Measurements from ENCODE around the gene CCNL1. TPM values are rescaled to one million over a fixed set of nuclear protein-coding genes. Genes with fewer than 3 reads are reported as not detected.

Gene CCNL1
- total RNA-seq, 1 donor: 194 TPM

DNA sequence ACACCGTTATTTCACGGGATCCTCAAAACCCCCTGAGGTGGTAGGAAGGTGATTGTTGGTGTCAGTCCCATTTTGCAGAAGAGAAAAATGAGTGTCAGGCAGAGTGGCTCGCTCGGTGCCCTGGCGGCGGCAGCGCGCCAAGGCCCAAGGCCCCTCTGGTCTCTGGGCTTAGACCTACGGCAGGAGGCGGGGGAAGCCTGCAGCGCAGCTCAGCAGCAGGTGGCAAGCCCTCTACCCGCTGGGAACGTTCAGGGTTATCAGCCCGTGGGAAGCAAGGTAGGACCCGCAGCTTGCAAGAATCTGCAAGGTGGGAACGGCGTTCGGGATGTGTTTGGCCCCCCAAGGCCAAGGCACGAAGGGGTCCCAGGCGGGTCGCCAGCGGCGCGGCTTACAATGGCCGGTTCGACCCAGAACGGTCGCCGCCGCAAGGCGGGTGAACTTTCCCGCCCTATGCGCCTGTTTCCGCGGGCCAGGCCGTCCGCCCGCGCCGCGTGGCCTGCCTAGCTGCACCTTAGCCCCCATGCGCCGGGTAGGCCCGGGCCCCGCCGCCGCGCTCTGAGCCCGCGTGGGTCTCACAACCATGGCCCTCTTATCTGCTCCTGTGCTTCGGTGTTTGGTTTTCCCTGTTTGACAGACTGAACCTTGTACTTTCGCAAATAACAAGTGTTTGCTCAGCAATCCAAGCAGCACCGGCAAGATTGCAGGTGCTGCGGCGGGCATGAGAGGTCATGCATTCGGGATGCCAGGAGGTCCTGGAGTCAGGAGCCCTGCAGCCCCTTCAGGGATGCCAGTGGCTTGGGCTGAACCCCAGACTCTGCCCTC is 39.7 kb downstream of the CCNL1 start:
- no peak for DNase-seq (ENCODE audit: insufficient read length, low spot score, missing footprints)
- Histone ChIP-seq H3K27me3 (ENCODE audit: insufficient read depth, low read length) (no peaks in the 10 kb centered on the region), H3K4me1 (ENCODE audit: insufficient read depth, low read length) (peaks cover 9% of the 10 kb centered on the region), H3K79me2 (ENCODE audit: insufficient read depth, low read length) (no peaks in the 10 kb centered on the region), H2AFZ (ENCODE audit: low read length) (no peak overlapping the region), H4K20me1 (ENCODE audit: insufficient read depth, low read length) (no peaks in the 10 kb centered on the region), H3K4me3 (ENCODE audit: insufficient read depth, low read length) (no peak overlapping the region), H3K27ac (ENCODE audit: low read depth, low read length) (no peak overlapping the region), H3K9me3 (ENCODE audit: low read depth, low read length) (no peaks in the 10 kb centered on the region), H3K36me3 (ENCODE audit: insufficient read depth, low read length) (no peaks in the 10 kb centered on the region), H3K4me2 (ENCODE audit: insufficient read depth, low read length) (no peak overlapping the region)
- no peak for TF ChIP-seq CTCF (IDR thresholded peaks at IDR 0.05; ENCODE audit: extremely low read depth, low read depth, low read length)

- Histone ChIP-seq H3K4me2 (ENCODE audit: insufficient read depth, low read length) (no peak overlapping the region), H3K4me3 (ENCODE audit: insufficient read depth, low read length) (no peak overlapping the region), H3K79me2 (ENCODE audit: insufficient read depth, low read length) (no peaks in the 10 kb centered on the region), H3K27ac (ENCODE audit: low read depth, low read length) (no peak overlapping the region), H4K20me1 (ENCODE audit: insufficient read depth, low read length) (no peaks in the 10 kb centered on the region), H3K4me1 (ENCODE audit: insufficient read depth, low read length) (peaks cover 6% of the 10 kb centered on the region), H3K27me3 (ENCODE audit: insufficient read depth, low read length) (no peaks in the 10 kb centered on the region), H2AFZ (ENCODE audit: low read length) (no peak overlapping the region), H3K9me3 (ENCODE audit: low read depth, low read length) (no peaks in the 10 kb centered on the region), H3K36me3 (ENCODE audit: insufficient read depth, low read length) (no peaks in the 10 kb centered on the region)
- DNase-seq (ENCODE audit: insufficient read length, low spot score, missing footprints): no peak
- no peak for TF ChIP-seq CTCF (IDR thresholded peaks at IDR 0.05; ENCODE audit: extremely low read depth, low read depth, low read length)
These were observed 40.5 kb downstream of the CCNL1 start for GRCh38 chr3:157119369-157119951.

- Histone ChIP-seq H3K9me3 (ENCODE audit: low read depth, low read length) (no peaks in the 10 kb centered on the region), H3K4me3 (ENCODE audit: insufficient read depth, low read length) (no peak overlapping the region), H3K4me1 (ENCODE audit: insufficient read depth, low read length) (peaks cover 6% of the 10 kb centered on the region), H3K27ac (ENCODE audit: low read depth, low read length) (no peak overlapping the region), H4K20me1 (ENCODE audit: insufficient read depth, low read length) (no peaks in the 10 kb centered on the region), H3K27me3 (ENCODE audit: insufficient read depth, low read length) (no peaks in the 10 kb centered on the region), H3K4me2 (ENCODE audit: insufficient read depth, low read length) (no peak overlapping the region), H3K36me3 (ENCODE audit: insufficient read depth, low read length) (no peaks in the 10 kb centered on the region), H3K79me2 (ENCODE audit: insufficient read depth, low read length) (no peaks in the 10 kb centered on the region), H2AFZ (ENCODE audit: low read length) (no peak overlapping the region)
- TF ChIP-seq CTCF (IDR thresholded peaks at IDR 0.05; ENCODE audit: extremely low read depth, low read depth, low read length): no peak
- DNase-seq (ENCODE audit: insufficient read length, low spot score, missing footprints): no peak
These were observed 41.9 kb downstream of the CCNL1 start for GRCh38 chr3:157117875-157118654.

DNA sequence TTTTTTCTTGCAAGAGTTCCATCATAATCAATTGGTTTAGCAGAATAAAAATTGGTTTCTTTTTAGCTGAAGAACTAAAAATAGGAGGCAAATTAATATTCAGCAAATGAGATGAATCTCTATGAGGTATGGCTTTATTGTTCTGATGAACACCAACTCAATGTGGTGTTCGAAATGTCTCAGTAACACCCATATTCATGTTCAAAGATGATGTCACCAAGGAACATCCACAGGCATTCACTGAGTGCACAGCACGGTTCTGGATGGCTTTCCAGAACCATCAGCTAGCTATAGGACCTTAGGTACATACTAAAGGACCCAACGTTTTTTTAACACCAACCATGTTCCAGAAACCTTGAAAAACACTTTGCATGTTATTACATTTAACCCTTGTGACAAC is 42.7 kb downstream of the CCNL1 start:
- H3K79me2 ChIP-seq (ENCODE audit: insufficient read depth, low read length): no peaks in the 10 kb centered on the region
- no peak for DNase-seq (ENCODE audit: insufficient read length, low spot score, missing footprints)
- H4K20me1 ChIP-seq (ENCODE audit: insufficient read depth, low read length): no peaks in the 10 kb centered on the region
- peaks cover 3% of the 10 kb centered on the region for H3K4me1 ChIP-seq (ENCODE audit: insufficient read depth, low read length)
- TF ChIP-seq CTCF (IDR thresholded peaks at IDR 0.05; ENCODE audit: extremely low read depth, low read depth, low read length): no peak
- no peaks in the 10 kb centered on the region for H3K36me3 ChIP-seq (ENCODE audit: insufficient read depth, low read length)
- no peak overlapping the region for H3K27ac ChIP-seq (ENCODE audit: low read depth, low read length)
- no peaks in the 10 kb centered on the region for H3K9me3 ChIP-seq (ENCODE audit: low read depth, low read length)
- no peaks in the 10 kb centered on the region for H3K27me3 ChIP-seq (ENCODE audit: insufficient read depth, low read length)
- H3K4me2 ChIP-seq (ENCODE audit: insufficient read depth, low read length): no peak overlapping the region
- no peak overlapping the region for H3K4me3 ChIP-seq (ENCODE audit: insufficient read depth, low read length)
- no peak overlapping the region for H2AFZ ChIP-seq (ENCODE audit: low read length)
